KMS-11 (cell line): ENCODE measurements around the gene LAMP5.

ENCODE experiments used
- H2AFZ ChIP-seq: fragments of 200-600 bp; sonication (generic); 2 replicates; pipeline ENCODE4 v1.6.1; 2016; ENCODE audit warnings: antibody characterized with exemption, mixed run types, low read depth
- H3K27ac ChIP-seq: fragments of 200-600 bp; sonication (generic); 2 replicates; pipeline ENCODE4 v1.6.1; 2016; ENCODE audit warnings: mild to moderate bottlenecking, mixed run types
- H3K27me3 ChIP-seq: fragments of 200-600 bp; sonication (generic); 2 replicates; pipeline ENCODE4 v1.6.1; 2017; ENCODE audit warnings: mild to moderate bottlenecking, low read depth, mixed run types, moderate library complexity; ENCODE audit not compliant: insufficient read depth
- H3K36me3 ChIP-seq: fragments of 200-600 bp; sonication (generic); 2 replicates; pipeline ENCODE4 v1.6.1; 2017; ENCODE audit warnings: mild to moderate bottlenecking, mixed run types; ENCODE audit not compliant: insufficient read depth
- H3K4me1 ChIP-seq: fragments of 200-600 bp; sonication (generic); 2 replicates; pipeline ENCODE4 v1.6.1; 2016; ENCODE audit warnings: mild to moderate bottlenecking, low read depth, mixed run types; ENCODE audit not compliant: poor library complexity, severe bottlenecking
- H3K4me2 ChIP-seq: fragments of 200-600 bp; sonication (generic); 2 replicates; pipeline ENCODE4 v1.7.0; 2016; ENCODE audit warnings: mild to moderate bottlenecking, mixed run types
- H3K4me3 ChIP-seq: fragments of 200-600 bp; sonication (generic); IDR thresholded peaks from 2 replicates; pipeline ENCODE4 v1.6.1; 2017; ENCODE audit warnings: low read depth, low read length, mixed read lengths; ENCODE audit not compliant: insufficient read depth
- H3K79me2 ChIP-seq: fragments of 200-600 bp; sonication (generic); 2 replicates; pipeline ENCODE4 v1.6.1; 2016; ENCODE audit warnings: low read depth, mixed run types; ENCODE audit not compliant: insufficient read depth
- H3K9ac ChIP-seq: fragments of 200-600 bp; sonication (generic); 2 replicates; pipeline ENCODE4 v1.6.1; 2016; ENCODE audit warnings: mild to moderate bottlenecking, mixed run types
- H4K20me1 ChIP-seq: fragments of 200-600 bp; sonication (generic); 2 replicates; pipeline ENCODE4 v1.6.1; 2016; ENCODE audit warnings: mild to moderate bottlenecking, mixed run types; ENCODE audit not compliant: insufficient read depth
- TF ChIP-seq, protein P1 (sequence below): fragments of 200-600 bp; sonication (generic); conservative IDR thresholded peaks from 2 replicates; pipeline ENCODE4 v1.6.1; 2017; ENCODE audit warnings: low read depth, mild to moderate bottlenecking, antibody characterized with exemption, low read length, moderate library complexity, mixed read lengths

LAMP5 gene

DNA sequence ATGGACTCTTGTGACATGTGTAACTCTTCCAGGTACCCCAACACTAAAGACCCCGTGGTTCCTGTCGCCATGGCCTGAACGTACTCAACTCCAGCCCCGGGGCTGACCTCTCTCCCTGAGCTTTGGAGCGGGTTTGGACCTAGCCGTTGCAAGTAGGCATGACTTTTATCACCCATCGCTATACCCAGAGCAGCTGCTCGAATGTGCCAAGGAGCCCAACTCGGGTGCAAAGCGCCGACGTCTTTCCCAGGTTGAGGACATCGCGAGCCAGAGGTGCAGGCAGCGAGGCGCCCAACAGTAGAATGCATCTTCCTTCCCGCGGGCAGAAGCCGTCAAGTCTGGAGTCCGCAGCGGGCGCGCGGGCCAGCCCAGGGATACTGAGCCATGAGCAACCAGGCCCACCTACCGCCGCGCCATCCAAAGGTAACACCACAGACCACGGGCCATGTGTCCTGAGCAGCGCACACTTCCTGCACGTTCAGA, 5.7 kb upstream of the LAMP5 start:
- no peaks in the 10 kb centered on the region for H3K27me3 ChIP-seq
- TF ChIP-seq, protein P1, sequence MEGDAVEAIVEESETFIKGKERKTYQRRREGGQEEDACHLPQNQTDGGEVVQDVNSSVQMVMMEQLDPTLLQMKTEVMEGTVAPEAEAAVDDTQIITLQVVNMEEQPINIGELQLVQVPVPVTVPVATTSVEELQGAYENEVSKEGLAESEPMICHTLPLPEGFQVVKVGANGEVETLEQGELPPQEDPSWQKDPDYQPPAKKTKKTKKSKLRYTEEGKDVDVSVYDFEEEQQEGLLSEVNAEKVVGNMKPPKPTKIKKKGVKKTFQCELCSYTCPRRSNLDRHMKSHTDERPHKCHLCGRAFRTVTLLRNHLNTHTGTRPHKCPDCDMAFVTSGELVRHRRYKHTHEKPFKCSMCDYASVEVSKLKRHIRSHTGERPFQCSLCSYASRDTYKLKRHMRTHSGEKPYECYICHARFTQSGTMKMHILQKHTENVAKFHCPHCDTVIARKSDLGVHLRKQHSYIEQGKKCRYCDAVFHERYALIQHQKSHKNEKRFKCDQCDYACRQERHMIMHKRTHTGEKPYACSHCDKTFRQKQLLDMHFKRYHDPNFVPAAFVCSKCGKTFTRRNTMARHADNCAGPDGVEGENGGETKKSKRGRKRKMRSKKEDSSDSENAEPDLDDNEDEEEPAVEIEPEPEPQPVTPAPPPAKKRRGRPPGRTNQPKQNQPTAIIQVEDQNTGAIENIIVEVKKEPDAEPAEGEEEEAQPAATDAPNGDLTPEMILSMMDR = no peak
- H3K79me2 ChIP-seq = no peaks in the 10 kb centered on the region
- no peak overlapping the region for H3K27ac ChIP-seq
- H3K4me3 ChIP-seq = no peak overlapping the region
- no peak overlapping the region for H2AFZ ChIP-seq
- H4K20me1 ChIP-seq = no peaks in the 10 kb centered on the region
- H3K36me3 ChIP-seq = no peaks in the 10 kb centered on the region
- no peak overlapping the region for H3K9ac ChIP-seq
- H3K4me2 ChIP-seq = no peak overlapping the region
- peaks cover 40% of the 10 kb centered on the region for H3K4me1 ChIP-seq

DNA sequence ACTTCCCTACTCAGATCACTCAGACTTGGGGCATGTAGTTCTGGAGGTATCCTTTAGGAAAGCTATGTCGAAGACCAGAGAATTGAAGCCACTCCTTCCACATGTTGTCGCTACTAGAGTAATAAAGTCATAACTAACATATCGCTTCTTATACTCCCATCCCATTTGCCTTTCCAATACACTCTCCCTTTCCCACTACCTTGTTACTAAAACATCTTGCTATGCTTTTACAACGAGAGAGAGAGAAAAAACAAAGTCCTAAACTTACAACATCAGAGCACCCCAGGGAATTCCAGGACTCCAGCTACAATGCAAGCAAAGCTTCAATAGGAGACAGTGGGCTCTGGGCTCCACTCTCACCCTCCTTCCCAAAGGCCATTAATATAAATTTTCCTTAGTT, 5.1 kb upstream of the LAMP5 start:
- TF ChIP-seq, protein P1 = no peak
- no peaks in the 10 kb centered on the region for H3K36me3 ChIP-seq
- H3K79me2 ChIP-seq = no peaks in the 10 kb centered on the region
- H4K20me1 ChIP-seq = no peaks in the 10 kb centered on the region
- no peak overlapping the region for H3K4me3 ChIP-seq
- no peaks in the 10 kb centered on the region for H3K27me3 ChIP-seq
- H3K9ac ChIP-seq = no peak overlapping the region
- no peak overlapping the region for H3K4me2 ChIP-seq
- no peak overlapping the region for H2AFZ ChIP-seq
- H3K27ac ChIP-seq = no peak overlapping the region
- H3K4me1 ChIP-seq = peaks cover 40% of the 10 kb centered on the region

DNA sequence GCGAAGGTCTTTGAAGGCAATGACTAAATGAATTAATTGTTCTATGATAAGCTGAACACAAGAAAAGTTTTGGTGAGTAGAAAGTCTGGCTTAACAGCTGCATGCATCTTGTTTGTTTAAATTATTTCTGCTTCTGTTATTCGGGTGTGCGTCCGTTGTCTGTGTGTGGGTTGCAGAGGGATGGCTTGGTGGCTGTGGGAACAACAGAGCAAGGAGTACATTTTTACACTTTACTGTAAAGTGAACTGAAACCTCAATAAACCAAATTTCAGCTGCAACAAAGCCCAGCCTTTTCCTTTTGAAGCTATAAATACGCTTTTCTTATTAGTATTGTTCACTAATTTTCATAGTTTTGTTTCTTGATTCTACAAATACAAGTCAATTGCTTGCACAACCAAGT, 3.5 kb upstream of the LAMP5 start:
- TF ChIP-seq, protein P1 = no peak
- Histone ChIP-seq H3K36me3 (no peaks in the 10 kb centered on the region), H3K79me2 (no peaks in the 10 kb centered on the region), H3K27ac (peak overlapping the region; percentile 59), H4K20me1 (no peaks in the 10 kb centered on the region), H3K4me3 (no peak overlapping the region), H3K9ac (no peak overlapping the region; the same call in 1 of the 2 replicates), H3K4me2 (peak overlapping the region; percentile 92), H2AFZ (peak overlapping the region; percentile 49), H3K27me3 (no peaks in the 10 kb centered on the region), H3K4me1 (peaks cover 40% of the 10 kb centered on the region)

DNA sequence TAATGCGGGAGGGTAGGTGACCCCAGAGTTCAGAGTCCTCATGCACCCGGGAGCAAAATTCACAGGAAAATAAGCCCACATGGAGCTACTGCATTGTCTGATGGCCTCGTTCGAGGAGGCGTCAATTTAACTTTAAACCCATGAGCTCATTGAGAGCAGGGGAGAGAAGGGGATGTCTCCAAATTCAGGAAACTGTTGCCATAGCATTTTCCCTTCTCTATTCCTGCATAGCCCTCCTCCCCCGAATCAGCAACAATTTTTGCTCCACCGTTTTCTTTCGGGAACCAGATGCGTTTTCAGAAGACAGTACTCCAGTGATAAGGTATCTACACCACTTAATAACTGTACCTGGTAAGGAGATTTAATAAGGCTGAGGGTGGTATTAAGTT, 324 bp upstream of the LAMP5 start:
- no peaks in the 10 kb centered on the region for H3K27me3 ChIP-seq
- no peak overlapping the region for H3K27ac ChIP-seq
- H3K4me3 ChIP-seq = no peak overlapping the region
- no peak overlapping the region for H2AFZ ChIP-seq
- no peaks in the 10 kb centered on the region for H3K79me2 ChIP-seq
- peaks cover 40% of the 10 kb centered on the region for H3K4me1 ChIP-seq
- TF ChIP-seq, protein P1 = no peak
- no peaks in the 10 kb centered on the region for H3K36me3 ChIP-seq
- H4K20me1 ChIP-seq = no peaks in the 10 kb centered on the region
- no peak overlapping the region for H3K9ac ChIP-seq
- no peak overlapping the region for H3K4me2 ChIP-seq
